ENCODE results near the gene RMI2.

RMI2 gene

DNA sequence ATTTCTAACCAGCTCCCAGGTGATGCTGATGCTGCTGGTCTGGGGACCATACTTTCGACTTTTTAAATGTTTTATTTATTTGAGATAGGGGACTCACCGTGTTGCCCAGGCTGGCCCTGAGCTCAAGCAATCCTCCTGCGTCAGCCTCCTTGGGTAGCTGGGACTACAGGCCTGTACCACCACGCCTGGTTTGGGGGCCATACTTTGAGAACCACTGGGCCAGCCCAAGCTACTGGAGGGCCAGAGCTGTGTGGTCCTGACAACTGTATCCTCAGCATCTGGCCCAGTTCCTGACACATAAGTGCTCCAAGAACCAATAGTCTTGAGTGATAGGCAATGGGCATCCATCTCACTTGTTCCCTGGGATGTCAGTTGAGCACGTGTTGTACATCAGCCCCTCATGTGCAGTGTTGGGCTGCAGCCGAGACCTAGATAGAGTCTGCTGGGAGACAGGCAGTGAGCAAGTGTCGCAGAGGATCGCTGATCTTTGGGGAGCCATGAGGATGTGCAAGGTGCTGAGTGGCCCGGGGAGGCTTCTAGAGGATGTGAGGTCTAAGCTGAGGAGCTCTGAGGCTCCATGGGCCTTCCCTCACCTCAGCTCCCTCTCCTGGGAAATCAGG lies 1.6 kb downstream of the RMI2 start:
- Mint-ChIP-seq H3K36me3 (ENCODE audit: low read depth) (no peaks in the 10 kb centered on the region), H3K27ac (peak overlapping the region in 1 of 3 experiments; percentile 7), H3K4me3 (peak overlapping the region; percentile 92 to 93 (median 92)), H3K27me3 (ENCODE audit: low read depth) (no peaks in the 10 kb centered on the region), H3K4me1 (peaks cover 45% of the 10 kb centered on the region), H3K9me3 (no peaks in the 10 kb centered on the region)
- TF ChIP-seq, protein P1, sequence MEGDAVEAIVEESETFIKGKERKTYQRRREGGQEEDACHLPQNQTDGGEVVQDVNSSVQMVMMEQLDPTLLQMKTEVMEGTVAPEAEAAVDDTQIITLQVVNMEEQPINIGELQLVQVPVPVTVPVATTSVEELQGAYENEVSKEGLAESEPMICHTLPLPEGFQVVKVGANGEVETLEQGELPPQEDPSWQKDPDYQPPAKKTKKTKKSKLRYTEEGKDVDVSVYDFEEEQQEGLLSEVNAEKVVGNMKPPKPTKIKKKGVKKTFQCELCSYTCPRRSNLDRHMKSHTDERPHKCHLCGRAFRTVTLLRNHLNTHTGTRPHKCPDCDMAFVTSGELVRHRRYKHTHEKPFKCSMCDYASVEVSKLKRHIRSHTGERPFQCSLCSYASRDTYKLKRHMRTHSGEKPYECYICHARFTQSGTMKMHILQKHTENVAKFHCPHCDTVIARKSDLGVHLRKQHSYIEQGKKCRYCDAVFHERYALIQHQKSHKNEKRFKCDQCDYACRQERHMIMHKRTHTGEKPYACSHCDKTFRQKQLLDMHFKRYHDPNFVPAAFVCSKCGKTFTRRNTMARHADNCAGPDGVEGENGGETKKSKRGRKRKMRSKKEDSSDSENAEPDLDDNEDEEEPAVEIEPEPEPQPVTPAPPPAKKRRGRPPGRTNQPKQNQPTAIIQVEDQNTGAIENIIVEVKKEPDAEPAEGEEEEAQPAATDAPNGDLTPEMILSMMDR (IDR thresholded peaks at IDR 0.05; ENCODE audit: unreplicated experiment in 3 of 3) = no peak

GRCh38 chr16:11347831-11348230 lies 2.6 kb downstream of the RMI2 start:
- Mint-ChIP-seq H3K4me3 (no peak overlapping the region), H3K27me3 (ENCODE audit: low read depth) (no peaks in the 10 kb centered on the region), H3K27ac (no peak overlapping the region), H3K9me3 (no peaks in the 10 kb centered on the region), H3K36me3 (ENCODE audit: low read depth) (no peaks in the 10 kb centered on the region), H3K4me1 (peaks cover 47% of the 10 kb centered on the region)
- TF ChIP-seq, protein P1 (IDR thresholded peaks at IDR 0.05; ENCODE audit: unreplicated experiment in 3 of 3) = no peak

- peaks cover 11% of the 10 kb centered on the region for H3K36me3 Mint-ChIP-seq (ENCODE audit: low read depth)
- peak overlapping the region in 2 of 3 experiments; percentile 29 to 38 for H3K4me3 Mint-ChIP-seq
- peaks cover 47% of the 10 kb centered on the region for H3K4me1 Mint-ChIP-seq
- TF ChIP-seq, protein P1 (IDR thresholded peaks at IDR 0.05; ENCODE audit: unreplicated experiment in 3 of 3) = no peak
- no peaks in the 10 kb centered on the region for H3K27me3 Mint-ChIP-seq (ENCODE audit: low read depth)
- no peaks in the 10 kb centered on the region for H3K9me3 Mint-ChIP-seq
- H3K27ac Mint-ChIP-seq = peak overlapping the region; percentile 94 to 95 (median 95)
These were observed 3.7 kb downstream of the RMI2 start for GRCh38 chr16:11348737-11349598.

DNA sequence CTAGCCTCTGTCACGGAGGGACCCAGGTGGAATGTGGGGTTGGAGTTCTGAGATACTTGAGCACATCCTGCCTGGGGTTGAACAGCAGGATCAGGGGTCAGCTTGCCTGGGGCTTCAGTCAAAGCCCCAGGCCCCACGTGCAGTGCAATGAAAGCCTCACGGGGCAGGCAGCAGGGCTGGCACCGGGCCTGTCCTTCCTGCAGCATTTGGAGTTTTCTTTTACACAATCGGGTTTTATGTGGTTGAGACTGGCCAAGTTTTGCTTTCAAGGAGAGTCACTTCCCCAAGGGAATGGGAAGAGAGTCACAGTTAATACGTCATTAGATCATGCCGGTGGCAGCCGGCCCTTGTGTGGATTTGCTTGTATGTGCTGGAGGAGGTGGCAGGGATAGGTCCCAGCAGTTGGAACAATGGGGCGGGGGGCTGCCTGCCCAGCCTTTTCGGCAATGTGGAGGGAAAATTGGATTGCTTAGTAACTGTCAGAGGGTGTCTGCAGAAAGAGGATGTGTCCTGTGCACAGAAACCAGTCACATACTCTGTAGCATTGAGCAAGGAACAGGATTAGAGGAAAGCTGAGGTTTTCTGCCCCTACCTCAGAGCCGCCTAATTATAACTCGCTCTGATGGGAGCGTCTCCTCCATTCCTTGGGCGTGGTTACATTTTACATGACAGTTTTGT lies 4.5 kb downstream of the RMI2 start:
- peak overlapping the region; percentile 94 to 95 (median 95) for H3K27ac Mint-ChIP-seq
- no peaks in the 10 kb centered on the region for H3K27me3 Mint-ChIP-seq (ENCODE audit: low read depth)
- no peaks in the 10 kb centered on the region for H3K9me3 Mint-ChIP-seq
- TF ChIP-seq, protein P1 (IDR thresholded peaks at IDR 0.05; ENCODE audit: unreplicated experiment in 3 of 3) = no peak
- peaks cover 50% of the 10 kb centered on the region for H3K4me1 Mint-ChIP-seq
- H3K36me3 Mint-ChIP-seq (ENCODE audit: low read depth) = peaks cover 12% of the 10 kb centered on the region
- peak overlapping the region in 2 of 3 experiments; percentile 5 to 44 for H3K4me3 Mint-ChIP-seq

DNA sequence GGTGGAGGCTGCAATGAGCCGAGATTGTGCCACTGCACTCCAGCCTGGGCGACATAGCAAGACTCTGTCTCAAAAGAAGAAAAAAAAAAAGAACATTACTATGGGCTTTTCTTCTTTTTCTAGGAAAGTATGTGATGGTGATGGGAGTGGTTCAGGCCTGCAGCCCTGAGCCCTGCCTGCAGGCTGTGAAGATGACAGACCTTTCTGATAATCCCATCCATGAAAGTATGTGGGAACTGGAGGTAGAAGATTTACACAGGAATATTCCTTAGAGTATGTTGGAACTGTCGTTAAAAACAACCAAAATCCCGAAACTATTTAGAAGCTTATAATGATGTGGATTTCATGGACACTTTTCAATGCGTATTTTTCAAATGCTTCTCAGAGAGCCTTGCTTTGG lies 5.3 kb downstream of the RMI2 start:
- H3K27ac Mint-ChIP-seq = peak overlapping the region; percentile 94 to 95 (median 95)
- peaks cover 51% of the 10 kb centered on the region for H3K4me1 Mint-ChIP-seq
- peaks cover 12% of the 10 kb centered on the region for H3K36me3 Mint-ChIP-seq (ENCODE audit: low read depth)
- TF ChIP-seq, protein P1 (IDR thresholded peaks at IDR 0.05; ENCODE audit: unreplicated experiment in 3 of 3) = no peak
- no peaks in the 10 kb centered on the region for H3K9me3 Mint-ChIP-seq
- no peaks in the 10 kb centered on the region for H3K27me3 Mint-ChIP-seq (ENCODE audit: low read depth)
- peak overlapping the region in 2 of 3 experiments; percentile 30 to 45 for H3K4me3 Mint-ChIP-seq

Data from nephron (organoid).